ENCODE measurements around the gene PITPNM1. TPM values are rescaled to one million over a fixed set of nuclear protein-coding genes. Genes with fewer than 3 reads are reported as not detected.

Gene PITPNM1
- total RNA-seq, 1 donor from 2014 or later = 71.5 TPM

GRCh38 chr11:67489885-67490726 lies 15.1 kb downstream of the PITPNM1 start:
- no peak overlapping the region for H3K27ac ChIP-seq (ENCODE audit: low read depth, low read length)

GRCh38 chr11:67489203-67489884 lies 15.8 kb downstream of the PITPNM1 start:
- FAIRE-seq (no peak), DNase-seq (ENCODE audit: low read depth) (no peak)
- Mint-ChIP-seq H3K27ac (ENCODE audit: unreplicated experiment) (peak overlapping the region; percentile 53), H3K4me3 (ENCODE audit: unreplicated experiment) (no peak overlapping the region), H3K36me3 (ENCODE audit: low read depth, unreplicated experiment) (peaks cover 20% of the 10 kb centered on the region), H3K4me1 (ENCODE audit: low read depth, unreplicated experiment) (peaks cover 6% of the 10 kb centered on the region), H3K27me3 (ENCODE audit: low read depth, unreplicated experiment) (no peaks in the 10 kb centered on the region), H3K9me3 (ENCODE audit: unreplicated experiment) (peaks cover 2% of the 10 kb centered on the region)
- H2AFZ ChIP-seq (ENCODE audit: low read depth, low read length) = no peak overlapping the region
- H3K9ac ChIP-seq (ENCODE audit: low read length) = no peak overlapping the region
- peaks cover 5% of the 10 kb centered on the region for H3K36me3 ChIP-seq (ENCODE audit: insufficient read depth, low read length)
- H3K4me2 ChIP-seq (ENCODE audit: low read length) = no peak overlapping the region
- H3K79me2 ChIP-seq (ENCODE audit: insufficient read depth, low read length) = peaks cover 16% of the 10 kb centered on the region
- no peak overlapping the region for H3K27ac ChIP-seq (ENCODE audit: low read depth, low read length)
- H4K20me1 ChIP-seq (ENCODE audit: insufficient read depth, low read length) = peaks cover 25% of the 10 kb centered on the region
- H3K4me1 ChIP-seq (ENCODE audit: insufficient read depth, low read length) = no peaks in the 10 kb centered on the region
- H3K9me3 ChIP-seq (ENCODE audit: insufficient read depth, low read depth, low read length) = no peaks in the 10 kb centered on the region
- no peaks in the 10 kb centered on the region for H3K27me3 ChIP-seq (ENCODE audit: insufficient read depth, low read length)
- TF ChIP-seq CTCF (IDR thresholded peaks at IDR 0.05; ENCODE audit: insufficient read depth, low read depth, low read length) = no peak
- no peak for TF ChIP-seq EZH2 (IDR thresholded peaks at IDR 0.05; ENCODE audit: insufficient read depth, low read length)
- no peak overlapping the region for H3K4me3 ChIP-seq (ENCODE audit: insufficient read depth, low read depth, low read length)

More at GRCh38 chr11:67489885-67490726, 15.1 kb downstream of the PITPNM1 start:
- peaks cover 9% of the 10 kb centered on the region for H3K79me2 ChIP-seq (ENCODE audit: insufficient read depth, low read length)
- Mint-ChIP-seq H3K9me3 (ENCODE audit: unreplicated experiment) (peaks cover 2% of the 10 kb centered on the region), H3K4me1 (ENCODE audit: low read depth, unreplicated experiment) (peaks cover 2% of the 10 kb centered on the region), H3K27ac (ENCODE audit: unreplicated experiment) (peak overlapping the region; percentile 53), H3K4me3 (ENCODE audit: unreplicated experiment) (no peak overlapping the region), H3K36me3 (ENCODE audit: low read depth, unreplicated experiment) (peaks cover 14% of the 10 kb centered on the region), H3K27me3 (ENCODE audit: low read depth, unreplicated experiment) (no peaks in the 10 kb centered on the region)
- no peaks in the 10 kb centered on the region for H3K27me3 ChIP-seq (ENCODE audit: insufficient read depth, low read length)
- peaks cover 5% of the 10 kb centered on the region for H3K36me3 ChIP-seq (ENCODE audit: insufficient read depth, low read length)
- no peak for TF ChIP-seq EZH2 (IDR thresholded peaks at IDR 0.05; ENCODE audit: insufficient read depth, low read length)
- TF ChIP-seq CTCF (IDR thresholded peaks at IDR 0.05; ENCODE audit: insufficient read depth, low read depth, low read length) = no peak
- no peak overlapping the region for H3K4me3 ChIP-seq (ENCODE audit: insufficient read depth, low read depth, low read length)
- H3K9me3 ChIP-seq (ENCODE audit: insufficient read depth, low read depth, low read length) = no peaks in the 10 kb centered on the region
- H3K4me2 ChIP-seq (ENCODE audit: low read length) = no peak overlapping the region
- no peak overlapping the region for H3K9ac ChIP-seq (ENCODE audit: low read length)
- H3K4me1 ChIP-seq (ENCODE audit: insufficient read depth, low read length) = no peaks in the 10 kb centered on the region
- peaks cover 19% of the 10 kb centered on the region for H4K20me1 ChIP-seq (ENCODE audit: insufficient read depth, low read length)
- no peak for DNase-seq (ENCODE audit: low read depth)
- FAIRE-seq = no peak
- H2AFZ ChIP-seq (ENCODE audit: low read depth, low read length) = no peak overlapping the region

All from astrocyte (in vitro differentiated cells and primary cell).